ENCODE results near the gene DTD1.
"Not testable (repeated sequence)": the region's sequence is repeated elsewhere in the genome, so short reads cannot be mapped to it uniquely, and the experiment has no call there.

DTD1 gene

GRCh38 chr20:18760852-18761251, 173.0 kb downstream of the DTD1 start:
- H3K4me3 ChIP-seq (ENCODE audit: low read depth, low read length); H3K27me3 ChIP-seq (ENCODE audit: control insufficient read depth, insufficient read depth, low read length); H3K36me3 ChIP-seq (ENCODE audit: control insufficient read depth, insufficient read depth, low read length); H3K27ac ChIP-seq (ENCODE audit: low read depth, low read length); H3K9ac ChIP-seq (ENCODE audit: low read depth, low read length); H3K9me3 ChIP-seq (ENCODE audit: control insufficient read depth, insufficient read depth, low read length); H3K4me1 ChIP-seq (ENCODE audit: control insufficient read depth, insufficient read depth, low read length): not testable (repeated sequence)

GRCh38 chr20:18767676-18768075, 179.8 kb downstream of the DTD1 start:
- no peak overlapping the region for H3K9ac ChIP-seq (ENCODE audit: low read depth, low read length)
- H3K27me3 ChIP-seq (ENCODE audit: control insufficient read depth, insufficient read depth, low read length), result no peaks in the 10 kb centered on the region
- no peak overlapping the region for H3K27ac ChIP-seq (ENCODE audit: low read depth, low read length)
- no peak overlapping the region for H3K4me3 ChIP-seq (ENCODE audit: low read depth, low read length)
- no peaks in the 10 kb centered on the region for H3K4me1 ChIP-seq (ENCODE audit: control insufficient read depth, insufficient read depth, low read length)
- H3K9me3 ChIP-seq (ENCODE audit: control insufficient read depth, insufficient read depth, low read length), result no peaks in the 10 kb centered on the region
- H3K36me3 ChIP-seq (ENCODE audit: control insufficient read depth, insufficient read depth, low read length), result no peaks in the 10 kb centered on the region

- H3K9ac ChIP-seq (ENCODE audit: low read depth, low read length), result no peak overlapping the region
- no peaks in the 10 kb centered on the region for H3K4me1 ChIP-seq (ENCODE audit: control insufficient read depth, insufficient read depth, low read length)
- no peak overlapping the region for H3K4me3 ChIP-seq (ENCODE audit: low read depth, low read length)
- no peaks in the 10 kb centered on the region for H3K9me3 ChIP-seq (ENCODE audit: control insufficient read depth, insufficient read depth, low read length)
- no peaks in the 10 kb centered on the region for H3K36me3 ChIP-seq (ENCODE audit: control insufficient read depth, insufficient read depth, low read length)
- no peaks in the 10 kb centered on the region for H3K27me3 ChIP-seq (ENCODE audit: control insufficient read depth, insufficient read depth, low read length)
- no peak overlapping the region for H3K27ac ChIP-seq (ENCODE audit: low read depth, low read length)
Measured at GRCh38 chr20:18773566-18773965, 185.7 kb downstream of the DTD1 start.

GRCh38 chr20:18774207-18774606, 186.4 kb downstream of the DTD1 start:
- Histone ChIP-seq H3K27me3 (ENCODE audit: control insufficient read depth, insufficient read depth, low read length) (no peaks in the 10 kb centered on the region), H3K27ac (ENCODE audit: low read depth, low read length) (no peak overlapping the region), H3K4me3 (ENCODE audit: low read depth, low read length) (no peak overlapping the region), H3K36me3 (ENCODE audit: control insufficient read depth, insufficient read depth, low read length) (no peaks in the 10 kb centered on the region), H3K4me1 (ENCODE audit: control insufficient read depth, insufficient read depth, low read length) (no peaks in the 10 kb centered on the region), H3K9ac (ENCODE audit: low read depth, low read length) (no peak overlapping the region), H3K9me3 (ENCODE audit: control insufficient read depth, insufficient read depth, low read length) (no peaks in the 10 kb centered on the region)

DNA sequence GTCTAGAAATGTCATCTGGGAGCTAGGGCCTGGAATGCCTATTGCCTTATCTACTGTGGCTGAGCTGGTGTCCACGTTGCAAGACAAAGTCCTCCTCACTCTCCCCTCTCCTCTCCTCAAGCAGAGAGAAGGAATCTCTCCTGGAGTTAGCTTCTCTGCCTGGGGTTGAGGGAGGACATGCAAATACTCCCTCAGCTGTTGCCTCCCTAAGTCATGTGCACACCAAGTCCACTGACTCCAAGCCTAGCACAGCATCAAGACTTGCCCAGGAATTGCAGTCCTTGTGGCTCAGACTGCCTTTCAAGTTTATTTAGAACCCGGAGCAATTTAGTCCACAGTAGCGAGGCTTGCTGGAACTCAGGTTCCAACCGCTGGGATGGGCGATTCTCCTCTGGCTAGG, 187.8 kb downstream of the DTD1 start:
- Histone ChIP-seq H3K4me3 (ENCODE audit: low read depth, low read length) (no peak overlapping the region), H3K27me3 (ENCODE audit: control insufficient read depth, insufficient read depth, low read length) (no peaks in the 10 kb centered on the region), H3K9ac (ENCODE audit: low read depth, low read length) (no peak overlapping the region), H3K36me3 (ENCODE audit: control insufficient read depth, insufficient read depth, low read length) (no peaks in the 10 kb centered on the region), H3K4me1 (ENCODE audit: control insufficient read depth, insufficient read depth, low read length) (no peaks in the 10 kb centered on the region), H3K9me3 (ENCODE audit: control insufficient read depth, insufficient read depth, low read length) (no peaks in the 10 kb centered on the region), H3K27ac (ENCODE audit: low read depth, low read length) (no peak overlapping the region)

DNA sequence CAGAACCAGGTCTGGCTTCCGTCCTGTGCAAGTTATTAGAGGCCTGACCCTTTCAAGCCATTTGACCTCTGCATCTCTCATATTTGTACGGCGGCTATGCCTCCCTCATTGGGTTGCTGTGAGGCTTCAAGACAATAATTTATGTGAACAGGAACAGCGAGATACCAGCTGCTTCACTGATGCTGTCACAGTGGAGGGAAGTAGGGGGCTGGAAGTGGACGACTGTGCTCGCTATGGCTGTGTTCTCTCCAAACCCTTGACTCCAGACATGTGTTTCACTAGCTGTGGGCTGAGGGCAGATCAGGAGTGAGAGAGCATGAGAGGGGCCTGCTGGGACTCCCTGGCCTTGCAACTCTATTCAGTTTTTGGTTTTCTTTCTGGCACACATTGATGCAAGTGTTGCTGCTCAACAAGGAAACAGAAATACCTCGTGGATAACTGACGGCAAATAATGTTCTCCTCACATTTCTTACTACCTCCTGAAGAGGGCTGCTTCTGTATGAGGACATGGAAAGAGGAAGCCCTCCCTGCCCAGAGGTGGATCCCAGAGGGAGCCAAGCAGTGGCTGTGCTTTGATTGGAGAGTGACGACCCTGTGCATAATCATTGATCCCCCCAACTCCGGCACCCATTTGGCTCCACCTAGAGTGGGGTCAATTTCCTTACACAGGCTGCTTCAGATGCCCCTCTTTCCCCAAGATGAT, 191.0 kb downstream of the DTD1 start:
- Histone ChIP-seq H3K9ac (ENCODE audit: low read depth, low read length) (no peak overlapping the region), H3K27me3 (ENCODE audit: control insufficient read depth, insufficient read depth, low read length) (no peaks in the 10 kb centered on the region), H3K4me1 (ENCODE audit: control insufficient read depth, insufficient read depth, low read length) (no peaks in the 10 kb centered on the region), H3K36me3 (ENCODE audit: control insufficient read depth, insufficient read depth, low read length) (no peaks in the 10 kb centered on the region), H3K9me3 (ENCODE audit: control insufficient read depth, insufficient read depth, low read length) (no peaks in the 10 kb centered on the region), H3K4me3 (ENCODE audit: low read depth, low read length) (no peak overlapping the region), H3K27ac (ENCODE audit: low read depth, low read length) (no peak overlapping the region)

- Histone ChIP-seq H3K4me3 (ENCODE audit: low read depth, low read length) (no peak overlapping the region), H3K9me3 (ENCODE audit: control insufficient read depth, insufficient read depth, low read length) (no peaks in the 10 kb centered on the region), H3K36me3 (ENCODE audit: control insufficient read depth, insufficient read depth, low read length) (no peaks in the 10 kb centered on the region), H3K9ac (ENCODE audit: low read depth, low read length) (no peak overlapping the region), H3K4me1 (ENCODE audit: control insufficient read depth, insufficient read depth, low read length) (no peaks in the 10 kb centered on the region), H3K27ac (ENCODE audit: low read depth, low read length) (no peak overlapping the region), H3K27me3 (ENCODE audit: control insufficient read depth, insufficient read depth, low read length) (no peaks in the 10 kb centered on the region)
Measured at GRCh38 chr20:18780385-18781130, 192.7 kb downstream of the DTD1 start.

DNA sequence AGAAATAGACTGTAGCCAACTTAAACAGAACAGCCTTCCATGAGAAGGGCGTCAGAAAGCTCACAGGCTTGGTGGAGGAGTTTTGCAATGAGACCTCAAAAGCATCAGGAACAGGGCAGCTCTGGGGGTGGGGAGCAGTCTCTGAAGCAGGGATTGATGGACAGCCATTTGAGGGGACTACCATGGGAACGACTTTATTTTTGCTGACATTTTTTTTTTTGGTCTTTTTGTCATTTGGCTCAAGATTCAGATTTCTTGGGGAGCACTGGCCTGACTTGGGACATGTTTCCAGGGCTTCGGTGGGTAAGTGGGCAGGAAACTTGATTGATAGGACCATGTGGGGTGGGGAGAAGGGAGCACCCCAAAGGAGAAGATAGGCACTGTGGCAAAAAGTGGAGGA, 193.7 kb downstream of the DTD1 start:
- Histone ChIP-seq H3K27ac (ENCODE audit: low read depth, low read length) (no peak overlapping the region), H3K36me3 (ENCODE audit: control insufficient read depth, insufficient read depth, low read length) (no peaks in the 10 kb centered on the region), H3K9me3 (ENCODE audit: control insufficient read depth, insufficient read depth, low read length) (no peaks in the 10 kb centered on the region), H3K4me1 (ENCODE audit: control insufficient read depth, insufficient read depth, low read length) (no peaks in the 10 kb centered on the region), H3K9ac (ENCODE audit: low read depth, low read length) (no peak overlapping the region), H3K4me3 (ENCODE audit: low read depth, low read length) (no peak overlapping the region), H3K27me3 (ENCODE audit: control insufficient read depth, insufficient read depth, low read length) (no peaks in the 10 kb centered on the region)

DNA sequence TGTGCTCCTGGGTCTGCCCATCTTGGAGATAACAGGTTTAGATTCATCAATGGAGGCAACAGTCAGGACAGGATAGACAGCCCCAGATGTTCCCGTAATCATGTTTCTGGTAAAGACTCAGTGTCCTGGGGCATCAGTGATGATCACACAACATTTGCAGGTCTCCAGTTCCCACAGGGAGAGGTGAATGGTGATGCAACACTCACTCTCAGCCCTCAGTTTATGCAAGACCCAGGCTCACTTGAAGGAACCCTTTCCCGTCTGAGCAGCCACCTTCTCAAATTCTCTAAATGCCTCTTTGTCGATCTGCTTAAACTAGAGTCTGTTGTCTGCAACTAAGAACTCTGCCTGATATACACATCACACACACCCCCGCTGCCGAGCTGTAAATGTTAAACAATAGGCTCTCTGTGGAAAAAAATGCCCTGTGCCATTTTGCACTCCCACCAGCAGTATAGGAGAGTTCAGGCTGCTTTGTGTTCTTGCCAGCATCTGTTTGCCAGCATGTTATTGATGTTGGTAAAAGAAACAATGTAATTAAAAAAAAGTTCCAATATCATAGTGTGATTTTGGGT, 195.6 kb downstream of the DTD1 start:
- no peaks in the 10 kb centered on the region for H3K27me3 ChIP-seq (ENCODE audit: control insufficient read depth, insufficient read depth, low read length)
- peaks cover 5% of the 10 kb centered on the region; the same call in 1 of the 2 replicates for H3K9me3 ChIP-seq (ENCODE audit: control insufficient read depth, insufficient read depth, low read length)
- no peaks in the 10 kb centered on the region for H3K4me1 ChIP-seq (ENCODE audit: control insufficient read depth, insufficient read depth, low read length)
- no peak overlapping the region for H3K4me3 ChIP-seq (ENCODE audit: low read depth, low read length)
- no peak overlapping the region for H3K27ac ChIP-seq (ENCODE audit: low read depth, low read length)
- no peak overlapping the region for H3K9ac ChIP-seq (ENCODE audit: low read depth, low read length)
- no peaks in the 10 kb centered on the region for H3K36me3 ChIP-seq (ENCODE audit: control insufficient read depth, insufficient read depth, low read length)

DNA sequence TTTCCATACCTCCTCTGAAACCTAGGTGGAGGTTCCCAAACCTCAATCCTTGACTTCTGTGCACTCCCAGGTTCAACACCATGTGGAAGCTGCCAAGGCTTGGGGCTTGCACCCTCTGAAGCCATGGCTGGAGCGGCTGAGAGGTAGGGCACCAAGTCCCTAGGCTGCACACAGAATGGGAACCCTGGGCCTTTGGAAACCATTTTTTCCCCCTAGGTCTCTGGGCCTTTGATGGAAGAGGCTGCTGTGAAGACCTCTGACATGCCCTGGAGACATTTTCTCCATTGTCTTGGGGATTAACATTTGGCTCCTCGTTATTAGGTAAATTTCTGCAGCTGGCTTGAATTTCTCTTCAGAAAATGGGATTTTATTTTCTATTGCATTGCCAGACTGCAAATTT, 199.2 kb downstream of the DTD1 start:
- H3K4me3 ChIP-seq (ENCODE audit: low read depth, low read length); H3K27ac ChIP-seq (ENCODE audit: low read depth, low read length); H3K36me3 ChIP-seq (ENCODE audit: control insufficient read depth, insufficient read depth, low read length); H3K9ac ChIP-seq (ENCODE audit: low read depth, low read length); H3K9me3 ChIP-seq (ENCODE audit: control insufficient read depth, insufficient read depth, low read length); H3K4me1 ChIP-seq (ENCODE audit: control insufficient read depth, insufficient read depth, low read length): not testable (repeated sequence)
- H3K27me3 ChIP-seq (ENCODE audit: control insufficient read depth, insufficient read depth, low read length), result peaks cover 18% of the 10 kb centered on the region

- Histone ChIP-seq H3K36me3 (ENCODE audit: control insufficient read depth, insufficient read depth, low read length) (no peaks in the 10 kb centered on the region), H3K27ac (ENCODE audit: low read depth, low read length) (no peak overlapping the region), H3K27me3 (ENCODE audit: control insufficient read depth, insufficient read depth, low read length) (peaks cover 18% of the 10 kb centered on the region), H3K4me1 (ENCODE audit: control insufficient read depth, insufficient read depth, low read length) (no peaks in the 10 kb centered on the region), H3K9ac (ENCODE audit: low read depth, low read length) (no peak overlapping the region), H3K9me3 (ENCODE audit: control insufficient read depth, insufficient read depth, low read length) (peaks cover 8% of the 10 kb centered on the region; the same call in 1 of the 2 replicates), H3K4me3 (ENCODE audit: low read depth, low read length) (no peak overlapping the region)
Measured at GRCh38 chr20:18788021-18788420, 200.2 kb downstream of the DTD1 start.

All from HUES48 (cell line).